Epithelial cell of esophagus (primary cell): ENCODE data around the gene CBX4.

Experiments
- DNase-seq: peaks from one replicate; pipeline ENCODE4 v3.0.0; 2010; ENCODE audit warnings: low read depth
- H3K4me3 ChIP-seq: 2 replicates; pipeline ENCODE4 v1.5.1; 2011; ENCODE audit warnings: mild to moderate bottlenecking, low read length, control low read depth
- CTCF ChIP-seq: IDR thresholded peaks from 2 replicates; pipeline ENCODE4 v1.5.1; 2011; ENCODE audit warnings: low read depth, mild to moderate bottlenecking, low read length, control low read depth, inconsistent platforms; ENCODE audit not compliant: insufficient read depth; ENCODE audit errors: missing control alignments

CBX4 gene

GRCh38 chr17:79866791-79867518, 27.7 kb upstream of the CBX4 start:
- no peak for DNase-seq
- no peak overlapping the region for H3K4me3 ChIP-seq
- no peak for TF ChIP-seq CTCF

- no peak for DNase-seq
- no peak overlapping the region for H3K4me3 ChIP-seq
- no peak for TF ChIP-seq CTCF
Measured at GRCh38 chr17:79865351-79866210, 26.3 kb upstream of the CBX4 start.

GRCh38 chr17:79864617-79865250, 25.5 kb upstream of the CBX4 start:
- peak; percentile 16 for DNase-seq
- no peak overlapping the region for H3K4me3 ChIP-seq
- TF ChIP-seq CTCF, result no peak

GRCh38 chr17:79864147-79864546, 24.9 kb upstream of the CBX4 start:
- DNase-seq, result no peak
- H3K4me3 ChIP-seq, result no peak overlapping the region
- TF ChIP-seq CTCF, result no peak

- no peak overlapping the region for H3K4me3 ChIP-seq
- DNase-seq, result no peak
- TF ChIP-seq CTCF, result no peak
Measured at GRCh38 chr17:79862771-79863440, 23.7 kb upstream of the CBX4 start.

- TF ChIP-seq CTCF, result no peak
- DNase-seq, result no peak
Measured at GRCh38 chr17:79862238-79862637, 23.0 kb upstream of the CBX4 start.

More at GRCh38 chr17:79862238-79862637, 23.0 kb upstream of the CBX4 start:
- H3K4me3 ChIP-seq, result no peak overlapping the region
